Stomach (tissue), 9 donors: Measurements from ENCODE around the gene CCDC38. TPM values are rescaled to one million over a fixed set of nuclear protein-coding genes. Genes with fewer than 3 reads are reported as not detected.

ENCODE experiments used
- DNase-seq, 2 donors: peaks; one replicate each; pipeline versions ENCODE4 v3.0.0 to v3.0.0-alpha.2; 2013 to 2019
- H3K27ac ChIP-seq, 5 donors: fragments of 200-600 bp in 4 of 5; sonication (generic) in 4 of 5; one replicate each; pipeline ENCODE4 v1.5.1; 2013 to 2019; ENCODE audit warnings: mild to moderate bottlenecking in 1 of 5, moderate library complexity in 1 of 5
- H3K27me3 ChIP-seq, 3 donors: fragments of 200-600 bp; sonication (generic); one replicate each; pipeline ENCODE4 v1.5.1; 2017 to 2019; ENCODE audit warnings: mixed run types in 1 of 3
- H3K36me3 ChIP-seq, 4 donors: fragments of 200-600 bp; sonication (generic); 1 replicate in 3 of 4; 2 replicates in 1 of 4; pipeline ENCODE4 v1.5.1; 2016 to 2019
- H3K4me1 ChIP-seq, 4 donors: fragments of 200-600 bp; sonication (generic); one replicate each; pipeline ENCODE4 v1.5.1; 2016 to 2019
- H3K4me3 ChIP-seq, 4 donors: fragments of 200-600 bp; sonication (generic) in 3 of 4; one replicate each; pipeline ENCODE4 v1.5.1; 2016 to 2019; ENCODE audit warnings: mild to moderate bottlenecking in 1 of 4
- H3K9me3 ChIP-seq, 4 donors: fragments of 200-600 bp; sonication (generic); one replicate each; pipeline ENCODE4 v1.5.1; 2016 to 2019
- CTCF ChIP-seq, 7 experiments: fragments of 450-650 bp in 4 of 7; fragments of 200-600 bp in 3 of 7; sonication (generic) in 3 of 7; IDR thresholded peaks; one replicate each; pipeline ENCODE4 v1.5.1; 2016 to 2019; ENCODE audit warnings: antibody characterized with exemption in 7 of 7, control low read depth in 2 of 7, mild to moderate bottlenecking in 1 of 7
- EP300 ChIP-seq: sonication (generic); formaldehyde crosslinking; IDR thresholded peaks from one replicate; pipeline ENCODE4 v1.6.1; 2017; ENCODE audit warnings: antibody characterized with exemption
- POLR2A ChIP-seq, 4 donors: fragments of 450-650 bp; IDR thresholded peaks; one replicate each; pipeline ENCODE4 v1.6.1; 2016; ENCODE audit warnings: antibody characterized with exemption in 4 of 4, control low read depth in 2 of 4, mild to moderate bottlenecking in 1 of 4, moderate library complexity in 1 of 4
- POLR2AphosphoS5 ChIP-seq, 3 donors: sonication (generic); formaldehyde crosslinking; IDR thresholded peaks; one replicate each; pipeline ENCODE4 v1.6.1; 2016; ENCODE audit warnings: antibody characterized with exemption in 3 of 3
- WGBS, 5 donors: extraction: QIAGEN DNeasy Blood & Tissue Kit in 3 of 5; methylation state at CpG; one replicate each; pipeline versions ENCODE4 v1.1.5 to v1.1.7; 2013 to 2018; 5-methylcytosine and 5-hydroxymethylcytosine counted together
- intact Hi-C: fragments of 100-400 bp; cut with DNase I; formaldehyde crosslinking; loops from one replicate; pipeline ENCODE4 v1.15.1; 2023; ENCODE audit warnings: low total_unique reads
- polyA plus RNA-seq, 3 donors: library from polyadenylated mRNA; stranded (reverse); fragments of 200-250 nt; gene quantifications; one replicate each; pipeline ENCODE4 v1.2.3, GENCODE V29; 2013
- total RNA-seq, 5 donors: library from RNA; depleted of rRNA; stranded (reverse); fragments of >200 nt; gene quantifications; one replicate each; pipeline versions ENCODE4 v1.1.0 to v1.2.3, GENCODE V29; 2014 to 2016
- donor health status: healthy with polysubstance abuse.
- donor health status: Bipolar disorder and iron deficiency.
- donor health status: healthy.

CCDC38 gene
- total and polyA plus RNA-seq, 8 donors, result not detected

GRCh38 chr12:95918194-95918993 lies 24.0 kb downstream of the CCDC38 start:
- H3K4me1 ChIP-seq, result no peaks in the 10 kb centered on the region
- TF ChIP-seq CTCF (IDR thresholded peaks at IDR 0.05) (peak in 5 of 7 experiments; percentile 58 to 76 (median 71)), POLR2A (IDR thresholded peaks at IDR 0.05) (no peak), POLR2AphosphoS5 (IDR thresholded peaks at IDR 0.05) (no peak), EP300 (no peak)
- intact Hi-C loops, result no loop called here
- no peak overlapping the region for H3K27ac ChIP-seq
- no peaks in the 10 kb centered on the region for H3K9me3 ChIP-seq
- peaks cover 0 to 3% (median 0%) of the 10 kb centered on the region in 3 donors for H3K27me3 ChIP-seq
- no peaks in the 10 kb centered on the region for H3K36me3 ChIP-seq
- DNase-seq, result peak; percentile 30 to 78
- H3K4me3 ChIP-seq, result no peak overlapping the region
- 19 to 24% (median 22%) methylated on average over 7 of the region's 7 CpGs for WGBS, 5 donors

GRCh38 chr12:95909871-95910270 lies 32.5 kb downstream of the CCDC38 start:
- 84 to 95% (median 92%) methylated on average over 3 of the region's 3 CpGs for WGBS, 5 donors
- Histone ChIP-seq H3K27ac (no peak overlapping the region), H3K4me1 (no peaks in the 10 kb centered on the region), H3K9me3 (no peaks in the 10 kb centered on the region), H3K4me3 (no peak overlapping the region), H3K27me3 (no peaks in the 10 kb centered on the region), H3K36me3 (no peaks in the 10 kb centered on the region)
- no peak for DNase-seq
- intact Hi-C loops, result no loop called here
- TF ChIP-seq POLR2AphosphoS5 (IDR thresholded peaks at IDR 0.05), result no peak
- TF ChIP-seq EP300, result no peak
- no peak for TF ChIP-seq POLR2A (IDR thresholded peaks at IDR 0.05)
- no peak for TF ChIP-seq CTCF (IDR thresholded peaks at IDR 0.05)

DNA sequence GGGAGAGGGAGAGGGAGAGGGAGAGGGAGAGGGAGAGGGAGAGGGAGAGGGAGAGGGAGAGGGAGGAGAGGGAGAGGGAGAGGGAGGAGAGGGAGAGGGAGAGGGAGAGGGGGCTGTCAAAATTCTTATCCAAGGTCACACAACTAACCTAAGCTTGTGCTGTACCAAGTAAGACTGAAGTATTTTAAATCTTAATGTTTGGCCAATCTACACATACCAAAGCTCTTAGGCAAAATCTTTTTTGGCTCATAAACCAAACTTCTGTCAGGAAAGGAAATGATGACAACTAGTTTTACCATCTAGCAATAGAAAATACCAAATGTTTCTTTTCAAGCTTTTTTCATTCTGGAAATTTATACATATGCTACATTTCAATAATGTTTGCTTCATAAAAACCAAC lies 33.8 kb downstream of the CCDC38 start:
- intact Hi-C loops, result no loop called here
- H3K27me3 ChIP-seq, result no peaks in the 10 kb centered on the region
- no peaks in the 10 kb centered on the region for H3K36me3 ChIP-seq
- H3K4me3 ChIP-seq, result no peak overlapping the region
- no peaks in the 10 kb centered on the region for H3K4me1 ChIP-seq
- peak in 1 of 2 donors; percentile 2 for DNase-seq
- H3K27ac ChIP-seq, result no peak overlapping the region
- TF ChIP-seq CTCF (IDR thresholded peaks at IDR 0.05) (no peak), POLR2AphosphoS5 (IDR thresholded peaks at IDR 0.05) (no peak), EP300 (no peak), POLR2A (IDR thresholded peaks at IDR 0.05) (no peak)
- no peaks in the 10 kb centered on the region for H3K9me3 ChIP-seq

- no peaks in the 10 kb centered on the region for H3K4me1 ChIP-seq
- no peak for TF ChIP-seq CTCF (IDR thresholded peaks at IDR 0.05)
- no peak for TF ChIP-seq POLR2AphosphoS5 (IDR thresholded peaks at IDR 0.05)
- no peak for TF ChIP-seq POLR2A (IDR thresholded peaks at IDR 0.05)
- TF ChIP-seq EP300, result no peak
- H3K36me3 ChIP-seq, result no peaks in the 10 kb centered on the region
- DNase-seq, result no peak
- no peak overlapping the region for H3K27ac ChIP-seq
- intact Hi-C loops, result no loop called here
- H3K27me3 ChIP-seq, result no peaks in the 10 kb centered on the region
- WGBS, 5 donors, result 59 to 72% (median 64%) methylated on average over 4 of the region's 4 CpGs
- H3K9me3 ChIP-seq, result peaks cover 0 to 6% (median 1%) of the 10 kb centered on the region in 4 donors
- no peak overlapping the region for H3K4me3 ChIP-seq
Measured at GRCh38 chr12:95898081-95898480, 44.3 kb downstream of the CCDC38 start.
